Measurements from ENCODE around the gene P4HA2.
"Not testable (repeated sequence)": the region's sequence is repeated elsewhere in the genome, so short reads cannot be mapped to it uniquely, and the experiment has no call there.

The P4HA2 gene

DNA sequence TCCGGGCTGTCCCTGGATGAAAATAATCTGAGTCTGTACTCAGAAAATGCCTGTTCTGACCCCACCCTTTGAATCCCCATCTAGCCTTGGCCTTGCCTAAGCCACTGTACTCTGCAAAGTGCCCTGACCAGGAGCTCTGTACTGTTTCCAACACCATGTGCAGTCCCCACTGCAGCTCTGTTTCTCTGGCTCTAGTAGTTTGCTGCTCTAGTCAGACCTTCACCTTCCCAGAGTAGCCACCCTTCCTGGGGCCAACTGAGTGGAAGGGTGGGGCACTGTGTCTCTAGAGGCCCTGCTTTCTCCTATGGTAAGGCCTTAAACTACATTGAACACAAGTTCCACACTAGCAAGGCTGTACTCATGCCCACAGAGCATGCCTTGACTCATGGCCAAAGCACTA lies 31.9 kb downstream of the P4HA2 start:
- DNase-seq = no peak

DNA sequence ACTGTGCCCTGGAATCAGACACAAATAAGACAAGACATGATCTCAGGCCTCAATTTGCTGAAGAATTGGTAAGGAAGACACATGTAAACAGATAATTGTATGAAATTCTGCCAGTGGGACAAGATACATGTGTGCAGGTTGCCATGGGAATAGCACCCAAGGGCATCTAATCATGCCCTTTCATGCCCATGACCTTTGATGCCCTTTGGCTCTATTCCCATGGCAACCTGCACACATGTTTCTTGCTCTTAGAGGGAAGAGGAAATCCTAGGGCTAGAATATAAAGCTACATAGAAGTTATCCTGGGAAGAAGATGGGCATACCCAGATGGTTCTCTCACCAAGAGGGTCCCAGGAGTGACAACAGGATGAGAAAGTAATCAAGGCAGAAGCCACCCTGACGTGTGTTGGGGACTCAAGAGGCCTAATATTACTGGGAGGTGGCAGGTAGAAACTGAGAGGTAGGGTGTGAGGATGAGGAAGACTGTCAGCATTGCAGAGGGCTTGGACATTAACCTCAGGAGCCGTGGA lies 34.4 kb downstream of the P4HA2 start:
- no peak for DNase-seq

DNA sequence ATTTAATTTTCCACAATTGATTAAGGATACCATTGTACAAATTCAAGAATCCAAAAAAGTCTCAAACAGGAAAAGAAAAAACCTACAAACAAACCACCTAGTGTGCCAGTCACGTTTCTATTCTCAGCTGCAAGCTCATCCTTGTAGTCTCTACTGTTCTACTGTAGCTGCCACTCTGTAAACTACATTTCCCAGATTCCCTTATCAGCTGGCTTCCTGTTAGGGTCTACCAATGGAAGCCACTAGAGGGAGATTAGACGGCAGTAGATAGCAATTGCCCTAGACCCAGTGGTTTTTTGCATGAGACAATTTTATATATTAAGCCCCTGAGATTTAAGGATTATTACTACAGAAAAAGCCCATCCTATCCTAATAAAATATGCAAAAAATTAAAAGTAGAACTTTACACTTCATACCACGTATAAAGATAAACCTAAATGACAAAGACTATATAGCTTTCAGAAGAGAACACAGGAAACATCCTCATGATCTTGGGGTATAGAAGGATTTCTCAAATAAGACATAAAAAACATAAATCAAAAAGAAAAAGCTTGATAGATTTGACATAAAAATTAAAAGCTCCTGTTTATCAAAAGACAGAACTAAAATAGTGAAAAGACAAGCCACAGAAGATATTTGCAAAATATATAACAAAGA lies 37.4 kb downstream of the P4HA2 start:
- no peak for DNase-seq

DNA sequence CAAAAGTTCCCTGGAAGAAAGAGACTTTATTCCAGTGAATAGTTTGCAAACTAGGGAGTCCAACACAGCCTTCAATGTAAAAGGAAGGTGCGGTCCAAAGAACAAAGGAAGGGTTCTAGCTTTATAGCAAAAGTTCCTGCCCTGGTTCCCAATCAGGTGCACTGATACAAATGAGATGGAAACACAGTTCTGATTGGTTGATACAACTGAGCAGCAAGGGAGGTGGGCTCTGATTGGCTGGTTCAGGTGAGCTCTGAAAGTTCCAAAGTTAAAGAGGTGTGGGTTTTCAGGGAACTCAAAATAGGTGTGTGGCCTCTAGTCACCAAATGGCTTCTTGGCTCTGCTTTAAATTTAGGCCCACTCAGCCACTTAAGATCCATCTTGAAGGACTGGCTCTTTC lies 43.1 kb downstream of the P4HA2 start:
- DNase-seq = no peak

DNA sequence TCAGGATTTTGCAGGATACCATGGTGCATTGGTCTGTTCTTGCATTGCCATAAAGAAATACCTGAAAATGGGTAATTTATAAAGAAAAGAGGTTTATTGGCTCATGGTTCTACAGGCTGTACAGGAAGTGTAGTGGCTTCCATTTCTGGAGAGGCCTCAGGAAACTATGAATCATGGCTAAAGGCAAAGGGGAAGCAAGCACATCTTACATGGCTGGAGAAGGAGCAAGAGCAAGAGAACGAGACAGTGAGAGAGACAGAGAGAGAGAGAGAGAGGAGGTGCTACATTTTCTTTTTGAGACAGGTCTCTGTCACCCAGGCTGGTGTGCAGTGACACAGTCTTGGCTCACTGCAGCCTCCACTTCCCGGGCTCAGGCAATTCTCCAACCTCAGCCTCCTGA lies 43.9 kb downstream of the P4HA2 start:
- DNase-seq = no peak

DNA sequence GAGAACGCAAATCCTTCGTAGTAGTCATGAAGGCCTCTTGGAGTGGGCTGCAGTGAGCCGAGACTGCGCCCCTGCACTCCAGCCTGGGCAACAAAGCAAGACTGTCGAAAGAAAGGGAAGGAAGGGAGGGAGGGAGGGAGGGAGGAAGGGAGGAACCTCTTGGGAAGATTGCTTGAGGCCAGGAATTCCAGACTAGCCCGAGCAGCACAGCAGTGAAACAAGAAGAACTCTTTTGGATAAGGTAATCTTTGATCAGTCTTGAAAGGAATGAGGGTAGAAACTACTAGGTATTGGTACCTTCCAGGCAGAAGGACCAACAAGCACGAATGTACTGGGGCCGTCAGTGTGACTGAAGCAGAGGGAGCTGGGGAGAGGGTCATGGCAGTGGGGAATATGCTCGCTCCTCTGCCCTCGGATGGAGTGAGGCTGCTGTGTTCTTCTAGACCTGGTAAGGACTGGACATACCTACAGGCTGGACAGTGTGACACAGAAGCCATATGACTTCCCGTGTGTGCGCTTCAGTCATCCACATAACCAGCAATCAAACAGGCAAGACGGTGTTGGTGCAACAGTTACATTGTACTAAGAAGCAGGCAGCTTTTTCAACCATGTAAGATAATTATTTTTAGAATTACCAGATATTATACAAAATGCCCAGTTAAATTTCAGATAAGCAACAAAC lies 45.2 kb downstream of the P4HA2 start:
- DNase-seq = no peak

DNA sequence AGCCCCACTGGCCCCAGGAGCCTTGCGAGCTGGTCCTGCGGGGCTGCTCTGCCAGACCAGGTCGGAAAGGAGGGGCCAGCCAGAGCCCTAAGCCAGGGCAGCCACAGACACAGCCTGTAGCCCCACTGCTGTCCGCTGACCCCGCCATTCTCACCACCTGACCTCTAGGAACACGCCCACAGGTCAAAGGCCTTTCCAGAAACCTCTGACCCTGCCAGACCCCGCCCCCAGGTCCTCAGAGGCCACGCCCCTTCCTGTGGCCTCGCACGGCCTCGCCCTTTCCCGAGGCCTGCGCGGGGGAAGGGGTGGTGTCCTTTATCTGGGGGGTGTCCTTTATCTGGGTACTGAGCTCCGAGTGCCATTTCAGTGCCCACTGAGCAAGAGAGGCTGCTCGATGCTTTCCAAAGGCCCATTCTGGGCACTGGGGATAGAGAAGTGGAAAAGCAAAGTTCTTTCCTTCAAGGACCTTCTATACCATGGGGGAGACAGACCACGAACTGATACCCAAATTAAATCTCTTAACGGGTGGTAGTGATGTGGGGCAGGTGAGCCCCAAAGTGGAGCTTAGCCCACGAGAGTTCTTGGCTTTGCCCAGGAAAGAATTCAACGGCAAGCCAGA lies 46.5 kb downstream of the P4HA2 start:
- no peak for DNase-seq

DNA sequence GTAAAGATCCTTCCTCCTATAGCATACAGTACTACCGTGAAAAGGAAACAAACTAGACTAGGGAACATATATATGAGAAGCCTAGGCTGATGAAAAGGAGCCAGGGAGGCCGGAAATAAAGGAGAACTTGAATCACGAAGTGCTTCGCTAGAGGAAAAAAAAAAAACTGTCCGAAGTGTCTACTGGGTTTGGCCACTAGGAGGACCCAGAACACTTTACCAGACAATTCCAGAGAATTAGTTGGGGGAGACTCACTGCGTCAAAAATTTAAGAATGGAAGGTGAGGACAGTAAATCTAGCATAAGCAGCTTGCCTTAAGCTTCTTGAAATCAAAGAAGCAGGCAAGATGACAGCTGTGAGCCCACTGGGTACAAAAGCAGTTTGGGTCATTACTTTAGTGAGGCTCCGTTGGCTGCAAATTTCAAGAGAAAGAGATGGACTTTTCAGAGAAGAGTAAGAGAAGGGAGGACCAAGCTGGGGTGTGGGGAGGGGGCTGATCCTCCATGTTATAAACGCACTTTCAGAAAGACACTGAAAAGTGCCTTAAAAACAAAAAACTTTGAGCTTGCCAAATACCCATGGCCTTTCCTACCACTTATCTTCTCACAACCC lies 47.4 kb downstream of the P4HA2 start:
- no peak for DNase-seq

DNA sequence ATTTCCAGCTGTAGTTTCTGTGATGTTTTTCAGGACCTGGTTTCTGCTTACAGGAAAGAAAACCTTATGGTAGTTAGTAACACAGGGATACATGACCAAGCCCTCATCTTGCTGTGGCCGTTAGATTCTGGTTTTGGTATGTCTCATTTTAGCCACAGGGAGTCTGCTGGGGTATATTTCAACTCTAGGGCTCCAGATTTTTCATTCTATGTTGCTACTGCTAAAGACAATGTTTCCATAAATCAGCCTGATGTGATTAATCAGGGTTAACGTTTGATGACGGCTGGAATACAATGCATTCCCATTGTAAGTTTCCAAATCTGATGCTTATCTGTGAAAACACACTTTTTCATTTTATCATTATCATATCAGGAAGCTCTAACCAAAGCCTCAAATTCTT lies 48.2 kb downstream of the P4HA2 start:
- DNase-seq = no peak

DNA sequence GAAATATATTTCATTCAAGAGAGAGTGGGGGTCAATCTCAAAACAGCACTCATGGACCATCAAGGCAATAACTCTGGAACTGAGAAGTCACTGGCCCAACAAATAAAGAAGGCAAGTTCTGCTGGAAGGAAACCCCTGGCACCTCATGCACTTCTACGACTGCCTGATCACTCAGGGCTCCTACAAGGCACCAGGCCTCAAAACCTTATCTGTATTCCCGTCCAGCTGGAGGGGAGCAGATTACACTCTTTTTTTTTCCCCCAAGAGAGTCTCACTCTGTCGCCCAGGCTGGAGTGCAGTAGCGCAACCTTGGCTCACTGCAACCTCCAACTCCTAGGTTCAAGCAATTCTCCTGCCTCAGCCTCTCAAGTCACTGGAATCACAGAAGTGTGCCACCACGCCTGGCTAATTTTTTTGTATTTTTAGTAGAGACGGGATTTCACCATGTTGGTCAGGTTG lies 49.9 kb downstream of the P4HA2 start:
- no peak for DNase-seq

DNA sequence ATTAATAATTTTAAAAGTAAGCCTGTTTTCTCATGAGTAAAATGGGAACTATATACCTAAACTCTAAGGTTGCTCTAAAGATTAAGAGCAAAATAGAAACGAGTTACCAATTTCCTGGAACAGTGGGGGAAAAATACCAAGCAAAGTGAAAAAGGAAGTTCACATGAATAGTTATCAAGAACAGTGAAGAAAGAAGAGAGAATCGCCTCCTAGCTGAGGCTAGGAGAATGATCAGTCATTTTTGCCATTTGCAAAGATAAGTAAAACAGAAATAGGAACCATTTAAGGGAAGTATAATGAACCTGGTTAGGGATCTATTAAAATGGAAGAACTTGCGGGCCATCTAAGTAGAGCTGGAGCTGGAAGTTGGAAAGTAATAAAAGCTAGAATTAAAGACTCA lies 50.7 kb downstream of the P4HA2 start:
- no peak for DNase-seq

DNA sequence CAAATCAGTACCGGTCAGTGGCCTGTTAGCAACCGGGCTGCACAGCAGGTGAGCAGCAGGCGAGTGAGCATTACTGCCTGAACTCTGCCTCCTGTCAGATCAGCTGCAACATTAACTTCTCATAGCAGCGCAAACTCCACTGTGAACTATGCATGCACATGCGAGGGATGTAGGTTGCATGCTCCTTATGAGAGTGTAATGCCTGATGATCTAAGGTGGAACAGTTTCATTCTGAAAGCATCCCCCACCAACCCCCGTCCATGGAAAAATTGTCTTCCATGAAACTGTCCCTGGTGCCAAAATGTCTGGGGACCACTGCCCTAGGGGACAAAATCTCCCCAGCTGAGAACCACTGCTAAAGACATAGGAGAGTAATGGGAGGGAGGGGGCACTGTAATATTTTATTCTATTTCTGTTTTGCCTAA lies 51.1 kb downstream of the P4HA2 start:
- no peak for DNase-seq

DNA sequence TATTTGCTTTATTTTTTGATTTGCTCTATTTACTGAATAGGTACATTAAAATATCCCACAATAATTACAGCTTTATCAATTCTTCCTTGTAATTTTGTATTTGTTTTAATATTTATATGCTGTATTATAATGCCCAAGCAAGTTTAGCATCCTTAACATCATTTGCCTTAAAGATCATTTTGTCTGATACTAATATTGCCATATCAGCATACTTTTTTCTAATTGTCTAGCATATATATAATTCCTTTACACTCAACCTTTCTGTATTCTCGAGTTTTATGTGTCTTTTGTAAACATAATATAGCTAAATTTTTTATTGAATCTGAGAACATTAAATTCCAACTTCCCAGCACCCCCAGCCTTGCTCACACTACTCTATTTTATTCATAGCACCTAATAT lies 64.7 kb downstream of the P4HA2 start:
- no peak for DNase-seq

DNA sequence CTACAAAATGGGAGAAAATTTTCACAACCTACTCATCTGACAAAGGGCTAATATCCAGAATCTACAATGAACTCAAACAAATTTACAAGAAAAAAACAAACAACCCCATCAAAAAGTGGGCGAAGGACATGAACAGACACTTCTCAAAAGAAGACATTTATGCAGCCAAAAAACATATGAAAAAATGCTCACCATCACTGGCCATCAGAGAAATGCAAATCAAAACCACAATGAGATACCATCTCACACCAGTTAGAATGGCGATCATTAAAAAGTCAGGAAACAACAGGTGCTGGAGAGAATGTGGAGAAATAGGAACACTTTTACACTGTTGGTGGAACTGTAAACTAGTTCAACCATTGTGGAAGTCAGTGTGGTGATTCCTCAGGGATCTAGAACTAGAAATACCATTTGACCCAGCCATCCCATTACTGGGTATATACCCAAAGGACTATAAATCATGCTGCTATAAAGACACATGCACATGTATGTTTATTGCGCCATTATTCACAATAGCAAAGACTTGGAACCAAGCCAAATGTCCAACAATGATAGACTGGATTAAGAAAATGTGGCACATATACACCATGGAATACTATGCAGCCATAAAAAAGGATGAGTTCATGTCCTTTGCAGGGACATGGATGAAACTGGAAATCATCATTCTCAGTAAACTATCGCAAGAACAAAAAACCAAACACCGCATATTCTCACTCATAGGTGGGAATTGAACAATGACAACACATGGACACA lies 65.9 kb downstream of the P4HA2 start:
- DNase-seq = not testable (repeated sequence)

DNA sequence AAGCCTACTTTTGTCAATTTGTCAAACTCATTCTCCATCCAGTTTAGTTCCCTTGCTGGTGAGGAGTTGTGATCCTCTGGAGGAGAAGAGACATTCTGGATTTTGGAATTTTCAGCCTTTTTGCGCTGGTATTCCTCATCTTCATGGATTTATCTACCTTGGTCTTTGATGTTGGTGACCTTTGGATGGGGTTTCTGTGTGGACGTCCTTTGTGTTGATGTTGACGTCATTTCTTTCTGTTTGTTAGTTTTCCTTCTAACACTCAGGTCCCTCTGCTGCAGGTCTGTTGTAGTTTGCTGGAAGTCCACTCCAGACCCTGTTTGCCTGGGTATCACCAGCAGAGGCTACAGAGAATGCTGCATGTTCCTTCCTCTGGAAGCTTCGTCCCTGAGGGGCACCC lies 71.2 kb downstream of the P4HA2 start:
- no peak for DNase-seq

DNA sequence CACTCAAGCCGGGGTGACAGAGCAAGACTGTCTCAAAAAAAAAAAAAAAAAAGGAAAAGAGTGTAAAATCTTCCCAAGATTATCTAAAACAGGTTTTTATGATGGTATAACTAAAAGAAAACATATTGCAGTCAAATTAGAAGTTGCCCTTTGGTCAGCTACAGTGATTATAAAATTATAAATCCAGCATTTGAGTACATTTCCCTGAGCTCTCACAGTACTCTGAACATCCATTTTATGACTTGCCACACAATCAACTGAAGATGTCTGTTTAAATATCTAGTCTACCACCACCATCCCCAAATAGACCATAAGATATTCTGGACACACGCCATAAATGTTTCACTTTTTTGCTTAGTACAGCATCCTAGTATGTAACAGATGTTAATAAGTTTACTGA lies 77.1 kb downstream of the P4HA2 start:
- no peak for DNase-seq

DNA sequence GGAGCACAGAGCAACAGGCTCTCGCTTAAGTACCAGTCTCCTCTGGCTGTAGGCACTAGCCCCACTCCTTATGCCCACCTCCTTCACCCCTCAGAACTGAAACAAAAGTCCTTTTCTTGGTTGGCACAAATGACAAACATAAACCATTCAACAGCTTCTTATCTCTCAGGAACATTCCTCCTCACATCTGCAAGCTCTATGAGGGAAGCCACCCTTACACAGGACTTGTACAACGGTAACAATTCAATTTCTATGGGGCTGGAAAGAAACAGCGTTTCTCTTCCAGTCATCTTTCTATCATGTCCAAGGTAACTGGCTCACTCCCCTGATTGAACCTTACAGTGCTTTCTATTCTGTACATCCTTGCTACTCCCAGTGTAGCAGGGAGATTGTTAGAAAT lies 80.0 kb downstream of the P4HA2 start:
- no peak for DNase-seq

DNA sequence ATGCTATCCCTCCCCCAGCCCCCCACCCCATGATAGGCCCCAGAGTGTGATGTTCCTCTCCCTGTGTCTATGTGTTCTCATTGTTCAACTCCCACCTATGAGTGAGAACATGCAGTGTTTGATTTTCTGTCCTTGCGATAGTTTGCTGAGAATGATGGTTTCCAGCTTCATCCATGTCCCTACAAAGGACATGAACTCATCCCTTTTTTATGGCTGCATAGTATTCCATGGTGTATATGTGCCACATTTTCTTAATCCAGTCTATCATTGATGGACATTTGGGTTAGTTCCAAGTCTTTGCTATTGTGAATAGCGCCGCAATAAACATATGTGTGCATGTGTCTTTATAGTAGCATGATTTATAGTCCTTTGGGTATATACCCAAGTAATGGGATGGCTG lies 82.3 kb downstream of the P4HA2 start:
- DNase-seq = not testable (repeated sequence)

DNA sequence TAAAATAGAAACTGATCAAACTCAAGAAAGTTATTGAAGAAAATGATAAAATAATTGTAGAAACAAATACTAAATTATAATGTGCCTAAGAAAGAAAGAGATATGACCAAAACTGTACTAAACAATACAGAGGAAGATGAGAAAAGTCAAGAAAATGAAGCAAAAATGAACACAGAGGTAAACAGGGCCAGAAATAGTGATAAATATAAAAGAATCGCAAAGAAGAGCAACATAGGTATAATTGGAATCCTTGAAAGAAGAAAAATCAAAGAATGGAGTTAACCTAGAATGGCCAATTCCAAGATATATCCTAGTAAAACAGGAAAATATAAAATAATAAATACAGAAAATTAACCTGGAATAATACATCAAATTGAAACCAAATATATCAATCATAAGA lies 84.5 kb downstream of the P4HA2 start:
- no peak for DNase-seq

DNA sequence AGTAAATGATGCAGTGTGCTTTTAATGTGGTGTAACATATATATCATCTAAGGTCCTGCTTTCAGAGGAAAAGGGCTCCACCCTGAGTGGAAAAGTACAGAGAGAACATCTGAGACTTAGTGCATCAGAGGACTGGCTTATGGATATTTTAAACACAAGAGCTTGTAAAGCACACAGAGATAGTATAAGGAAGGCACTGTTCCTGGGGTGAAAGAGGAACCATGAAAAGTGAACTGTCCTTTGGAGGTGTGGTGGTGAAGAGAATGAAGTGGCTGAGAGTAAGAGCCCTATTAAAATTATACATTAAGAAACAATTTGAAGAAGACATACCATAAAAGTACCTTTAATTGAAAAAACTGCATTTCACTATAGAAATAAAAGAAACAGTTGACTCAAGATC lies 85.2 kb downstream of the P4HA2 start:
- no peak for DNase-seq
